ENCODE measurements around the gene RNF169.

- TF ChIP-seq CTCF (IDR thresholded peaks at IDR 0.05) (no peak), EP300 (IDR thresholded peaks at IDR 0.05) (no peak)
Observed at GRCh38 chr11:74746868-74747267, 1.8 kb upstream of the RNF169 start.
